B cell (primary cell): ENCODE data around the gene PITPNM3.

Experiments used
- CTCF ChIP-seq: fragments of 200-600 bp; IDR thresholded peaks from one replicate; pipeline ENCODE4 v1.8.0; 2022; ENCODE audit warnings: antibody characterized with exemption, mild to moderate bottlenecking
- EZH2 ChIP-seq: IDR thresholded peaks from 2 replicates; pipeline ENCODE4 v1.6.1; 2012; ENCODE audit warnings: borderline replicate concordance, low read depth, mild to moderate bottlenecking, moderate library complexity, low read length; ENCODE audit not compliant: insufficient read depth, poor library complexity, severe bottlenecking

GRCh38 chr17:6425407-6425806 is 130.9 kb downstream of the PITPNM3 start:
- TF ChIP-seq EZH2 = no peak
- TF ChIP-seq CTCF = no peak
